Stimulated activated CD4-positive, alpha-beta T cell treated with anti-CD3 and anti-CD28 coated beads, Interleukin-15, amount 100 ng/mL, for 48 hours (primary cell): ENCODE measurements around the gene DHCR7.

Experiments used
- DNase-seq, 2 donors: peaks; one replicate each; pipeline ENCODE4 v3.0.0-alpha.2; 2020; ENCODE audit warnings: low read depth in 2 of 2

DHCR7 gene

DNA sequence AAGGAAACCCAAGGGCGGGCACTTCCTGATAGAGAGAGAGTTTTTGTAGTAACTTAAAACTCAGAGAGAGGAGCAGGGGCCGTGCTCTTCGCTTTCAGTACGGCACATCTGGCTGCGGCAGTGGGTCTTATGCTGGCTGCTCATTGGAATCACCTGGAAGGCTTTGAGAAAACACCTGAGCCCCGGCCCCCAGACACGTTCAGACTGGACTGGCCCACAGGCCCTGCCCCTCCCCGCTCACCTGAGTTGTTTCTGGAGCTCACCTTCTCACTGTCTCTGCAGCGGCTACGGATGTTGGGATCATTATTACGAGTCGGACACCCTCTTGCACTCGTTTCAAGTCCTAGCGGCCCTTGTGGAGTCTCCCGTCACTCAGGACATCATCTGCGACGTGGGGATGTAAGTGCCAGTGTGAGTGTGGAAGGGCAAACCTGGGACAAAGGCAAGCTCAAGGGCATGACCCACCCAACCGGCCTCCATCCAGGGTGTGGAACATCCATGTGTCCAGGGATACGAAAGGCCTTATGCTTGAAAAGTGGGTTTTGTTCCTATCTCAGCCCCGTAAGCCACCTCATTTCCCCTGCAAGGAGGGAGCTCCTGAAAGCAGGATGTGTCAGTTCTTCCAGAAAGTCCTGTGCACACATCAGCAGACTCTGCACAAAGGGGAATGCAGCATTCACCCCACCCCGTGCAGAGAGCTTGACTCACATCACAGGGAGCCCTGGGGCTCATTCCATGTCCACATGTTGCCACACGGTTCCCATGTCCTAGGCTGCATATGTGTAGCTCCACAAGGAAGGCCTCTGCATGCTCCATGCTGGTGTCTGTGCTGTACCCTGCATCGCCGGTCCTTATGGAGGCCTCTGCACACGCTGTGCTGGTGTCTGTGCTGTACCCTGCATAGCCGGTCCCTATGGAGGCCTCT, 10.2 kb upstream of the DHCR7 start:
- no peak for DNase-seq

DNA sequence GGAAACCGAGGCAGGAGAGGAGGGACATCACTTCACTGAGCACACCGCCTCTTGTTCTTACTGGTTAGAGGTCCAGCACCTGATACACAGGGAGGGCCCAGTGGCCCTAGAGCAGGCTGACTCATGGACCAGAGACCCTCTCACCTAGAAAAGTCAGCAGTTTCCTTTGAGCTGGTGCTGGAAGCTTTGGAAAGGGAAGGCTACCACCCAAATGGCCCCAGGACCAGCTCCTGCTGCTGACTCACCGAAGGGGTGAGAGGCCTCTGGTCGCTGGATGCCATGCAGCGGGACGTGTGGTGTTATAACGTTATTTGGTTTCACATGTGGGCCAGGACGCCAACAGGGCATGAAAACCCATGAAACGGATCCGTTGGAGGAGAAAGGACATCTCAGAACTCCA, 8.6 kb upstream of the DHCR7 start:
- DNase-seq: no peak

DNA sequence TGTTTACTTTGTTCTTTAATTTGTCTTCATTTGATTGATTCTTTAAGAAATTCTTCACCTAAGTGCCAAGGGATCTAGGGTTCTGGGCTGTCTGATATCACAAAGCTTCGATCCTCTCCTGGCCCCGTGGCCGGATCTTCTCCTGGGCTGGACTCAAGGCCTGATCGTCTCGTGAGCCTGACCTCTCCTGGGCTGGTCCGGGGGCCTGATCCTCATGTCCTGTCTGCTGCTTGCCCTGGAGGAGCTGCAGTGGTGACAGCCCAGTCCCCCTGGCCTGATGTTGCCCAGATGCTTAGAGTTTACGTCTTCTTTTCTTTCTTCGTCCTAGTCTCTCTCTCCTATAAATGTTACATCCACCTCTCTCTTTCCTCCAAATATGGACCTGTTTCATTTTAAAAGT, 8.1 kb upstream of the DHCR7 start:
- DNase-seq: no peak

DNA sequence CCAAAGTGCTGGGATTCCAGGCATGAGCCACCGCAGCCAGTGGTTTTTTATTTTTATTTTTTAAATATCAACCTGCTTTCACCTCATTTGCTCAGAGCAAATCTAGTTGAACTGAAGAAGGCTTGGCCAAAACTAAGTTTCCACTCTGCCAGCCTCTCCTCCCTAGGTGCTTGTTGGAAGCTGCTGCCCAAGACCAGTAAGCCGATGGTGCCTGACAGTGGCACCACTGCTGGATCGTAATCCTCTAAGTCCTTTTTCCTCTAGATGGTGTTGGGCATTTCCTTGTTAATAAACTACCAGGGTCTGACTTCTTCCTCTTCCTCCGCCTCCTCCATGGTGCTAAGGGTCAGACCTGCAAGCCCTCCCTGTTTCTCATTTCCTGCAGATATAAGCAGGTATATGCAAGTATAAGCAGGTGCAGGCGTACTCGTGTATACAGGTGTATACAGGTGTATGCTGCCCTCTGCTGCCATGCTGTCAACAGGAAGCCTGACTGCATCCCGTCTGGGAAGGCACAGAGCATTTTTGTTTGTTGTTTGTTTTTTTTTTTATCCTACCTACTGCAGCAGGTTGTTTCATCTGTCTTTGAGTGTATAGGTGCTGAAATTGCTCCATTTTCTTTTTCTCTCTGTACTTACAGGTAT, 6.4 kb upstream of the DHCR7 start:
- no peak for DNase-seq

DNA sequence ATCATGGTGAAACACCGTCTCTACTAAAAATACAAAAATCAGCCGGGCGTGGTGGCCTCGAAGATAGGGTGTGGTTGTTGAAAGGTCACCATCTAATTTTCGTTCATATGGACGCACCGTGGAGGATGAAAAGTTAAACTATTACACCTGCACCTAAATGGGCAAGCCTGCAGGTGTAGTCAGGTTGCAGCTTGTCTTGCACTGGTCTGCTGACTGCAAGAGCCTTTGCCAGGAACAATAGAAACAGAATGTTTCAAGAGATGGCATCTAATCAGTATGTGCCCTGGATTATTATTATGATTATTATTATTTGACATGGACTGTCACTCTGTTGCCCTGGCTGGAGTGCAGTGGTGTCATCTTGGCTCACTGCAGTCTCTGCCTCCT, 5.7 kb upstream of the DHCR7 start:
- no peak for DNase-seq

DNA sequence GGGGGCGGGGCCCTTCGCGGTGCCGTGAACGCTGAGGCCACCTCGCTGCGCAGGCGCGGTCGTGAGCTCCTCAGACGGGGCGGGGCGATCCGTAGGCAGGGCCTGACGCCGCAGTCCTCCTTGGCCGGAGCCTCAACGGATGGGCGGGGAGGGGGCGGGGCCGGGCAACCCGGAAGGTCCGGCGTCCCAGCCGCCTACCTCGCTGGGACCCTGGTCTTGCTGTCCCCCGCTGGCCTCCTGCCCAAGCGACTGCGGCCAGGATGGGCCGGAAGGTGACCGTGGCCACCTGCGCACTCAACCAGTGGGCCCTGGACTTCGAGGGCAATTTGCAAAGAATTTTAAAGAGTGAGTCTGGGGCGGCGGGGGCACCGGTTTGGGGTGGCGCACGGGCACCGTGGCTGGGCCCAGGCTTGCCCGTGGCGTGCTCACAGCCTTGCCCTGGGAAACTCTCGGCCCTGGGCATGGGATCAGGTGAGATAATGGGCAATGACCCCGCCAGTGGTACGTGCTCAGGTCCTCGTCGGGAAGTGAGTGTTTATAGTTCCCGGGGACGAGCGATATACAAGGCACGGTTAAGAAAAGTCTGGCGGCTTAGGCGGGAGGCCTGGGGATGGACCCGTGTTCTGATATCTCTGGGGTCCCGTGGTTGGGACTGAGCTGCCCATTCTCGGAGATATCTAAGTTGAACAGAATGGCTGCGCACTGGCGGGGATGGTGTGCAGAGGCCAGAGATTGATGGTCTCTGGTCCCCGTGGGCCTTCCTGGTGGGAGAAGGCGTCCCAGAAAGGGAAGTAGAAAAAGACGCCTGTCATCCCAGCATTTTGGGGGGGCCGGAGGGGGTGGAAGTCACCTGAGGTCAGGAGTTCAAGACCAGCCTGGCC, 5.1 kb upstream of the DHCR7 start, which contains the start of gene NADSYN1:
NADSYN1 (plus strand) TSS at position 167 of the 881 bp plus-strand sequence; CDS start at position 261, 94 bp downstream.
- DNase-seq: peak; percentile 86 to 91

DNA sequence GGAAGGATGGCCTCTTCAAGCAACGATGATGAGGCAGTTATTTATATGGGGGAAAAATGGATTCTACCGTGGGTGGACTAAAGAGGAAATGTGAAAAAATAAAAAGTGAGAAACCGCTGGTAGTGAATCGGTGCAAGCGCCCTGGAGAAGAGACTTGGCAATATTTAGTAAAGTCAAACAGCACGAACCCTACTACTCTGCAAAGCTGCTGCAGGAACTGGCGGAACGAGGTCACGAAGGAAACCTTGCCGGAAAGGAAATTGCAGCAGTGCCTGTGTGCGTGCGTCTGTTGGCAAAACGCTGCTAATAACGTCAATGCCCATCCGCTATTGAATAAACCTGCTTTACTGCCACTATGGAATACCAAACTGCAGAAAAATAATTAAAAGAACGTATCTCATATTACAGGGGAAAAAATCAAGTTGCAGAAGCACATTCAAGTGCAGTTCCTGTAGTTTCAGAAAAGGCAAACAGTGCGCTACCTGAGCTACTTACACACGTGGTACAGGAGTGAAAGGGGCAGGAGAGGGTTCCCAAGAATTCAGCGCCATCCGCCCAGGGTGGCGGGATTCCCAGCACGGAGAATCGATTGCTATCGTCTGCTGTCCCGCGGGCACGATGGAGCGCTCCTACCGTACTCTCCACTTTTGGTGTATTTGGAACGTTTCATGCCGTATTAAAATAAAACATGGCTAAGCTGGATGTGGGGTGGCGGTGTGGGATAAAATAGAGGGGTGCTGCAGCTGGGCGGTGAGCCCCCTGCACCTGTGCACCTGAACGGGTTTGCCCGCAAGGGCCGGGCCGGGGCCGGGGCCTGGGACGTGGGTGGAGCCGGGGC, 4.2 kb upstream of the DHCR7 start:
- peak; percentile 32 for DNase-seq

DNA sequence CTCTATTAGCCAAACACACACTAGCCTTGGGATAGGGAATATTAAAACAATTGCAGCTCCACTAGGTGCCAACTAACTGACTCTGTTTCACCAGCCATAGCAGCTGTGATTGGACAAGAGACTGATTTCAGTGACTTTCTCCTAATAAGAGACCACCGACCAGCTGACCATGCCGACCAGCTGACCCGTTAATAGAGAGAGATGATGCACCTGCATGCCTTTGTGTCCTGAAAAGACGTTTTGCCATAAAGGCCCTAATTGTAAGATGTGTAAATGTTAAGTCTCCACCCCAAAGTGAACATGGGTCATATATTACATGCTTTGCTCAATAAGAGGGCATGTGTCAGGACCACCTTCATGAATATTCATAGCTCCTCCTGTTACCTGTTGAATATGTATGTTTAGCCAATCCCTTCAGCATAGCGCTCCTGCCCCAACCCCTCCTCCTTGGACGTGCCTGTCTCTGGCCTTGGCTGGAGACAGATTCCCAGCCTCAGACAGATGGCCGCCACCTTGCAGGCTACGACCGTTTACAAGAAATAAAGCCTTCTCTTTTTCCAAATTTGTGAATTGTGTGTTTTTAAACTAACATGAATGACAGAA, 3.5 kb upstream of the DHCR7 start:
- no peak for DNase-seq

DNA sequence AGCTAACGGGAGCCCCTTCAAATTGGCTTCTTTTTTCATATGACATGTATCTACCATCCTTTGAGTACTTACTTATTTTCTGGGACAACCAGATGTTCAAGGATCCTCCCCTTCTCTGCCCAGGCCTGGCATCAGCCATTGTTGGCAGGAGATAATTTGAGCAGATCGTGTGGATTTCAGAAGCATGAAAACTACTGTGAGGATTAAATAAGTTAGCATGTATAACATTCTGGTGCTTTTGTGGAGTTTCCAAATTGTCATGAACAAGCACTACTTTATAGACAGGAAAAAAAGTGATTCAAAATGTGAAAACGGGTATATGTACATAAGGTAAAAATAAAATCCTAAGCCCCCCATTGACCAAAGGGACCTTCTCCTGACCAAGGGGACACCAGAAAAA, 2.7 kb upstream of the DHCR7 start:
- DNase-seq: no peak

DNA sequence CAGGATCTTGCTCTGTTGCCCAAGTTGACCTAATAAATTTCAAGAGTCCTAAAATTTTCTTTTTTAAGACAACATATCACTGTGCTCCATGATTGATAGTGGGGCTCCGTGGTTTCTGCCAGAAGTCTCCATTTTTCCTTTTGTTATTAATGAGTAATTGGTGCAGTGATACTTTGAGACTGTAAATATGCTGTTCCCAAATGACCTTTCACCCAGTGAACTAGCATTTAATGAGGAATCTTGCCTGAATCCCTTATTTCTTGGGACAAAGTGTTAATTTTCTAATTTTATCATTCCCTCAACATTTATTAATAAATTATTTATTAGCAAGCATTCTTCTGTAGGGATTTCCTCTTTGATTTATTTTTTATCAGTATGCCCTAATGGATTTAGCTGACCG, 2.3 kb upstream of the DHCR7 start:
- no peak for DNase-seq

DNA sequence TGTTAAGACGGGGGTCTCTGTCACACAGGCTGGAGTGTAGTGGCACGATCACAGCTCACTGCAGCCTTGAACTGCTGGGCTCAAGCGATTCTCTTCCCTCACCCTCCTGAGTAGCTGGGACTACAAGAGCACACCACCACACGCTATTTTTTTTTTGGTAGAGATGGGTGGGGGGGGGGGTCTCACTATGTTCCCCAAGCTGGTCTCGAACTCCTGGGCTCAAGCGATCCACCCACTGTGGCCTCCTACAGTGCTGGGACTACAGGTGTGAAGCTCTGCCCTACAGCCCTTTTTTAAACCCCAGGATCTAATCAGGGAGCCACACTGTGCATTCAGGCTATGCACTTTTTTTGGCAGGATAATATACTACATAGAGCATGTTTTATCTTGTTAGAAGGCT, 1.4 kb upstream of the DHCR7 start:
- no peak for DNase-seq

DNA sequence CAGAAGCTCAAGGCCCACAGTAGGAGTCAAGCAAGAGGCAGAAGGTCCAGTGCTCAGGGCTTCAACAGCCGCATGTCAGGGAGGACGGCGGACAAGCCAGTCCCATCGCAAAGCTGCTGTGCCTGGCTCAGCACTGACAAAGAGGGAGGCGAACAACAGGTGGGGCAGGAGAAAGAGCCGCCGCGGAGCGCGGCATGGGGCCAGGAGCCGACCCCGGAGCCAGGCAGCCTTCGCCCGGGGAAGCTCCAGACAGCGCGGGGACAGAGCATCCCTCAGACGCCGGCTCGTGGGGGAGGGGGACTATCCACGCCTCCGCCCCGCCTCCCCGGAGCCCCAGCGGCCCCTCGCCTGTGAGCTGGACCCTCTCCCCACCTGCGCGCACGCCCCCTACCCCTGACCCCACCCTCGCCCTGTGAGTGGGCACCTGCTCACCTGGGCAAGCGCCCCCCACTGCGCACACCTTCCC, 369 bp downstream of the DHCR7 start:
- DNase-seq: peak in 1 of 2 donors; percentile 27

DNA sequence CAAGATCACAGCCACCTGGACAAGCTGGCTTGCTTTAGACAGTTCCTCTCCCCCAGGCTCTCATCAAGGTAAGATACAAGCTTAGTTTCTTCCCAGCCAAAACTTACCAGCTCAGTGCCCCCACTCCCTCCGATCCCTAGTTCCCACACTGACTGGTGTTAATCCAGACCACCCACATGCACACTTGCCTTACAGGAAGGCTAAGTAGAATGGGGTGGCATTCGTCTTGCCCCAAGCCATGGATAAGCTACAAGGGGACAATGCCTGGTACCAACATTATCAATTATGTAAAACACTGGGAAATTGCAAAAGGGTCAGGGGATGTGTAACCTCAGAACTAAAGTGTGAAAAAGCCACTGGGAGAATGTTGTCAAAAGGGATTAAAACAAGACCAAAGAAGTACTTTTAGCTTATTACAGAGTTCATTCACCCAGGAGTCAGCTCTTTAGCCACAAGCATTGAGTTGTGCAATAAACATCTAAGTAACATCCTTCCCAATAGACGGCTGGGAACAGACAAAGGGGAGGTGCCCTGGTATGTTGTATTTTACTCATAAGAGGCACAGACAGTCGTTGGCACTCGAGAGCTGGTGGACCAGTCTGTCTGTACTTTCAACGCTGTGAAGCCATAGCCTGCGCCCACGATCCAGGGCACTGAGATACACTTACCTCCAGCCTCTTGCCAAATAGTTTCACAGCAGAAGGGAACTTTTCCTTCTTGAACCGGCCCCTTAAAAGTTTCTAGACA, 1.1 kb downstream of the DHCR7 start:
- DNase-seq: no peak

DNA sequence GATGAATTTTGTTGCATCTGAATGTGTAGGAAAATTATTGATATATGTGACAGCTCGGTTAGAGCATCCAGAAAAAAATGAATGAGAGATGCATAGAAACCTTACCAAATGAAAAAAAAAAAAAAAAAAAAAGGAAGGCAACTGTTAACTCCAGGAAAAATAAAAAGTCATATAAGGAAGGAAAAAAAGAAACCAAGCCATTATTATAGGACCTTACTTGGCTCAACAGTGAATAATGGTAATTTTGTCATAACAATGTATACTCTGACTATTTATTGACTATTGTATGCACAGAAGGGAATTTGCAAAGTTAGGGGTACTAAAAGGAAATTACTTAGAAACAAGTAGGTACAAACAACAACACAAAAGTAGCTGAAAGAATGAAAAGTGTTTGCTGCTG, 2.0 kb downstream of the DHCR7 start:
- DNase-seq: no peak

DNA sequence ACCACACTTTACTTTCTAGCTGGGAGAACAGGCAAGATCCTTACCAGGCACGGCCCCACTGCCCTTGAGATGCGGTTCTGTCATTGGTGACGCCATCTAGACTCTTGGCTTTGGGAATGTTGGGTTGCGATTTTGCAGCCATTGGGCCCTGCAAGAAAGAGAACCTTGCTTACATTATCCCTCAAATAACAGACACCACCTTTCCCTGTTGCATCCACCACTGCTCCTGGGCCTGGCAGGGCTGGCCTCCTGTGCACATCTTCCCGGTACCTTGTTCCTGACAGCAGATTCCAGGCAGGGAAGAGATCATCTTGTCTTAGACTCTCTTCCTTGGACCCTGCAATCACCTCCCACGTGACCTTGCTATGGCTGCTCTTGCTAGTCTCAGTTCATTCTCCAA, 3.4 kb downstream of the DHCR7 start:
- no peak for DNase-seq

DNA sequence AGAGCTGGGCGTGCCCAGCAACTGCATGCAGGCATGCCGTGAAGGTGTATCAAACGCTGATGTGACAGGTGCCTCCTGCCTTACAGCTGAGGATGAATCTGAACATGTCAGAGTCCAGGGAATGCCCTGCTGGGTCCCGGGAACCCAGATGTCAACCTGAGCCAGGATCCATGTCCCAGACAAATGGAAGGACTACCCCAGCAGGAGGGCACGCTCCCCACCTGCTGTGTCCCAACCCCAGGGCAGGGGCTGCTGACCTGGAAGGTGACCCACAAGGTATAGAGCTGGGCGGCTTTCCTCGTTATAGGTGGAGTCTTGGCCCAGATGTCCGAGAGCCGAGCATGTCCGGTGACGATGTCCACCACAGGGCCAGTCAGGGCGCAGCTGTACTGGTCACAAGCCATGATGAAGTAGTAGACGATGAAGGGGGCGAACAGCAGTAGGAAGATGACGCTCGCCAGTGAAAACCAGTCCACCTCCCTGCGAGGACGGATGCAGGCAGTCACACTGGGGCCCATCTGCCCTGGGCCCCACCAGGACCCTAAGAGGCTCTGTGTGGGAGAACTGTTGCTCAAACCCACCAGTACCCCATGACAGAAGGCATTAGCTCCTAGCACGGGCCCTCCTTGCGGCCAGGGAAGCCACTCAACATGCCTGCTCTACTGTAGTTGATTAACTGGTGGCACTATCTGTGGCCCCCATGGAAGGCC, 4.3 kb downstream of the DHCR7 start:
- no peak for DNase-seq

DNA sequence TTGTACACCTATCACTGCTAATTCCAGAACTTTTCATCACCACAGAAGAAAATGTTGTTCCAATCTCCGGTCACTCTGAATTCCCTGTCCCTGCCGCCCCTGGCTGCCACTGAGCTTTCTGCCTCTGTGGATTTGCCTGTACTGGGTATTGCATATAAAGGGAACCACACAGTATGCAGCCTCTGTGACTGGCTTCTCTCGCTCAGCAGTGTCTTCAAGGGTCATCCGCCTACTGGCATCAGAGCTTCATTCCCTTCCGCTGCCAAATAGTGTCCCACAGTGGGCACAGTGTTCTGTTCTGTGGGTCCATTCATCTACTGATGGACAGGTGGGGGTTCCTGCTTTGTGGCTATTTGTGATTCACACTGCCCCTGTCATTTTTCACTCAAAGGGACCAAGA, 5.3 kb downstream of the DHCR7 start:
- DNase-seq: no peak

DNA sequence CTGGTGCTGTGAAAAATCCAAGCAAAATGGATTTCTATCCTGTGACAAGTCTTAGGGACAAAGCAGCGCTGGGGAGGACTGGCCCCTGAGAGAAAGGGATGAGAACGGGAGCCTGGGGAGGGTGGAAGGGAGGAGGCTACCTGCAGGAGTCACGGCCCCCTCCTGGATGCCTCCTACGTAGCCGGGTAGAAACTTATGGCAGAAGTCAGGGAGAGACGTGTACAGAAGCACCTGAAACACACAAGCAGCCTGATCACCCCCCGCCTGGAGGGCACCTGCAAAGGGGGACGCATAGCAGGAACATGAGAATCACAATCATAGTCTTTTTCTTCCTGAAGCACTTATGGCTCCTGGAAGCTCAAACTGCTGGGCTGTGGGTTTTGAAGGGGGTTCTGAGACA, 6.1 kb downstream of the DHCR7 start:
- no peak for DNase-seq

DNA sequence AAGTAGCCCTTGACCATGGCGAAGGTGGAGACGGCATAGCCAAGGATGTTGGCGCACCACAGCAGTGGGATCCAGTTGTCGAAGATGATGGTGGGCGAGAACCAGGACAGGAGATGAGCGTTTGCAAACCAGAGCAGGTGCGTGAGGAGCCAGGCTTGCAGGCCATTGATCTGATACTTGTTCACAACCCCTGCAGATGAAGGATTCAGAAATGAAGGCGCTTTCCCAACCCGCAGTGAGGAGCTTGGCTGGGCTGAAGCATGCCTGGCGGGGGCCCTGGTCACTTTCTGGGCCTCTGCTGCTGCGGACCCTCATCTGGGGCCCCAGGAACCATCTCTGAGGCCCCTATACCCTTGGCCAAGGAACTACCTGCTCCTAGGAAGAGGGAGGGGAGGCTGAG, 6.9 kb downstream of the DHCR7 start:
- DNase-seq: no peak
